ENCODE measurements around the gene GLTP.

The GLTP gene

GRCh38 chr12:109807954-109808643, 72.2 kb downstream of the GLTP start:
- no peak for ATAC-seq
- TF ChIP-seq GLIS3 (CRISPR knock-in tag; IDR thresholded peaks at IDR 0.05) (no peak), TSHZ2 (CRISPR knock-in tag; IDR thresholded peaks at IDR 0.05) (no peak), ZFP3 (CRISPR knock-in tag; IDR thresholded peaks at IDR 0.05) (no peak), BACH2 (CRISPR knock-in tag; IDR thresholded peaks at IDR 0.05; ENCODE audit: borderline replicate concordance) (no peak), SNAI2 (CRISPR knock-in tag; IDR thresholded peaks at IDR 0.05) (no peak), CREB5 (CRISPR knock-in tag; IDR thresholded peaks at IDR 0.05; ENCODE audit: low read depth) (no peak), OSR1 (CRISPR knock-in tag; IDR thresholded peaks at IDR 0.05) (no peak), CSDC2 (CRISPR knock-in tag; IDR thresholded peaks at IDR 0.05) (no peak), PPARA (CRISPR knock-in tag; IDR thresholded peaks at IDR 0.05; ENCODE audit: borderline replicate concordance) (no peak), ZNF8 (CRISPR knock-in tag; IDR thresholded peaks at IDR 0.05) (no peak), PATZ1 (CRISPR knock-in tag; IDR thresholded peaks at IDR 0.05; ENCODE audit: borderline replicate concordance) (no peak), ZNF565 (CRISPR knock-in tag; conservative IDR thresholded peaks at IDR 0.05; ENCODE audit: low read depth) (no peak), RARB (CRISPR knock-in tag; IDR thresholded peaks at IDR 0.05) (no peak)
- TF ChIP-seq, protein P1, sequence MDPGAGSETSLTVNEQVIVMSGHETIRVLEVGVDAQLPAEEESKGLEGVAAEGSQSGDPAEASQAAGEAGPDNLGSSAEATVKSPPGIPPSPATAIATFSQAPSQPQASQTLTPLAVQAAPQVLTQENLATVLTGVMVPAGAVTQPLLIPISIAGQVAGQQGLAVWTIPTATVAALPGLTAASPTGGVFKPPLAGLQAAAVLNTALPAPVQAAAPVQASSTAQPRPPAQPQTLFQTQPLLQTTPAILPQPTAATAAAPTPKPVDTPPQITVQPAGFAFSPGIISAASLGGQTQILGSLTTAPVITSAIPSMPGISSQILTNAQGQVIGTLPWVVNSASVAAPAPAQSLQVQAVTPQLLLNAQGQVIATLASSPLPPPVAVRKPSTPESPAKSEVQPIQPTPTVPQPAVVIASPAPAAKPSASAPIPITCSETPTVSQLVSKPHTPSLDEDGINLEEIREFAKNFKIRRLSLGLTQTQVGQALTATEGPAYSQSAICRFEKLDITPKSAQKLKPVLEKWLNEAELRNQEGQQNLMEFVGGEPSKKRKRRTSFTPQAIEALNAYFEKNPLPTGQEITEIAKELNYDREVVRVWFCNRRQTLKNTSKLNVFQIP (CRISPR knock-in tag; IDR thresholded peaks at IDR 0.05; ENCODE audit: borderline replicate concordance, low read depth) = no peak

- no peak for TF ChIP-seq PATZ1 (CRISPR knock-in tag; IDR thresholded peaks at IDR 0.05; ENCODE audit: borderline replicate concordance)
- TF ChIP-seq OSR1 (CRISPR knock-in tag; IDR thresholded peaks at IDR 0.05) = no peak
- no peak for TF ChIP-seq RARB (CRISPR knock-in tag; IDR thresholded peaks at IDR 0.05)
- no peak for TF ChIP-seq ZNF8 (CRISPR knock-in tag; IDR thresholded peaks at IDR 0.05)
- TF ChIP-seq ESRRG (CRISPR knock-in tag; IDR thresholded peaks at IDR 0.05) = no peak
- TF ChIP-seq ARNTL (CRISPR knock-in tag; IDR thresholded peaks at IDR 0.05; ENCODE audit: borderline replicate concordance, low read depth) = no peak
- no peak for TF ChIP-seq GLIS3 (CRISPR knock-in tag; IDR thresholded peaks at IDR 0.05)
- peak; percentile 93 for ATAC-seq
Measured at GRCh38 chr12:109804820-109805761, 75.2 kb downstream of the GLTP start.

GRCh38 chr12:109803678-109804077, 76.7 kb downstream of the GLTP start:
- no peak for ATAC-seq
- no peak for TF ChIP-seq ZNF70 (CRISPR knock-in tag; IDR thresholded peaks at IDR 0.05)
- TF ChIP-seq TSHZ2 (CRISPR knock-in tag; IDR thresholded peaks at IDR 0.05) = no peak
- TF ChIP-seq BACH2 (CRISPR knock-in tag; IDR thresholded peaks at IDR 0.05; ENCODE audit: borderline replicate concordance) = no peak
- TF ChIP-seq TCF4 (CRISPR knock-in tag; IDR thresholded peaks at IDR 0.05; ENCODE audit: borderline replicate concordance) = no peak
- no peak for TF ChIP-seq OSR1 (CRISPR knock-in tag; IDR thresholded peaks at IDR 0.05)
- no peak for TF ChIP-seq RARB (CRISPR knock-in tag; IDR thresholded peaks at IDR 0.05)
- TF ChIP-seq, protein P1 (CRISPR knock-in tag; IDR thresholded peaks at IDR 0.05; ENCODE audit: borderline replicate concordance, low read depth) = no peak
- no peak for TF ChIP-seq ZNF8 (CRISPR knock-in tag; IDR thresholded peaks at IDR 0.05)
- no peak for TF ChIP-seq ZFP30 (CRISPR knock-in tag; IDR thresholded peaks at IDR 0.05)
- TF ChIP-seq ESRRG (CRISPR knock-in tag; IDR thresholded peaks at IDR 0.05) = no peak
- no peak for TF ChIP-seq SNAI2 (CRISPR knock-in tag; IDR thresholded peaks at IDR 0.05)
- TF ChIP-seq ZNF565 (CRISPR knock-in tag; conservative IDR thresholded peaks at IDR 0.05; ENCODE audit: low read depth) = no peak
- TF ChIP-seq TOX (CRISPR knock-in tag; IDR thresholded peaks at IDR 0.05; ENCODE audit: borderline replicate concordance) = no peak

All from SK-N-SH treated with all-trans-retinoic acid at 6 μM for 48 hours (cell line).